HepG2 (cell line): Measurements from ENCODE around the gene PTPDC1. TPM values are rescaled to one million over a fixed set of nuclear protein-coding genes. Genes with fewer than 3 reads are reported as not detected.

Experiments
- ATAC-seq: fragments of 200-7000 bp; cut with Tn5 transposase; 3 replicates; pipeline ENCODE4 v1.9.1; 2020; ENCODE audit warnings: mild to moderate bottlenecking, moderate library complexity
- BruUV-seq: library from RNA; stranded (reverse); fragments of 400-500 nt; replicated peaks from 2 replicates; lab custom pipeline; 2021; lab: Mats Ljungman, UMichigan
- CTCF ChIA-PET: fragments of 300-600 bp; formaldehyde crosslinking; extraction: SDS; loops from one replicate; lab custom pipeline; 2021; ENCODE audit warnings: low total read pairs, inconsistent platforms, low intra/inter-chr PET ratio; lab: Yijun Ruan, JAX
- POLR2A ChIA-PET: fragments of 350-600 bp; sonication (Branson Sonifier 250); formaldehyde crosslinking; loops from one replicate; lab custom pipeline; 2020; ENCODE audit warnings: antibody characterized with exemption, inconsistent platforms; lab: Yijun Ruan, JAX
- DNase-seq: peaks from one replicate; pipeline ENCODE4 v3.0.0-alpha.2; 2015; ENCODE audit warnings: low spot score
- FAIRE-seq: peaks from 3 replicates; lab custom pipeline; 2011; peaks lifted over from hg19 to GRCh38; lab: Jason Lieb, UNC
- H2AFZ ChIP-seq: one replicate; pipeline ENCODE4 v1.6.1; 2011; ENCODE audit warnings: low read length, inconsistent platforms
- H3K27ac ChIP-seq: fragments of 300-600 bp; 3 replicates; pipeline ENCODE4 v1.8.0; 2011; ENCODE audit warnings: mixed run types, mild to moderate bottlenecking, mixed read lengths, low read length, inconsistent platforms; ENCODE audit not compliant: insufficient read depth; ENCODE audit errors: extremely low read length
- H3K27me3 ChIP-seq, 2 experiments: fragments of 200-600 bp in 1 of 2; 2 replicates in 1 of 2; 3 replicates in 1 of 2; pipeline versions ENCODE4 v1.6.0 to v1.8.0; 2011; ENCODE audit warnings: low read length in 2 of 2, mild to moderate bottlenecking in 2 of 2, moderate library complexity in 2 of 2, inconsistent platforms in 1 of 2; ENCODE audit not compliant: insufficient read depth in 2 of 2, control insufficient read depth in 1 of 2
- H3K36me3 ChIP-seq, 2 experiments: fragments of 200-600 bp in 1 of 2; replicated peaks in 1 of 2; 2 replicates in 1 of 2; 3 replicates in 1 of 2; pipeline versions ENCODE4 v1.5.1 to v1.8.0; 2011; ENCODE audit warnings: low read length in 2 of 2, inconsistent platforms in 1 of 2; ENCODE audit not compliant: insufficient read depth in 2 of 2, control insufficient read depth in 1 of 2
- H3K4me1 ChIP-seq: 2 replicates; pipeline ENCODE4 v1.5.1; 2012; ENCODE audit warnings: low read length, inconsistent platforms; ENCODE audit not compliant: insufficient read depth
- H3K4me2 ChIP-seq: 2 replicates; pipeline ENCODE4 v1.6.0; 2011; ENCODE audit warnings: low read depth, low read length, inconsistent platforms
- H3K4me3 ChIP-seq, 3 experiments: fragments of 200-600 bp in 1 of 3; sonication (generic), shearing (Covaris generic) in 1 of 3; replicated peaks in 1 of 3; 2 replicates each; pipeline ENCODE4 v1.5.1; 2011 to 2016; ENCODE audit warnings: low read length in 3 of 3, inconsistent platforms in 2 of 3, low read depth in 2 of 3, mild to moderate bottlenecking in 2 of 3, control low read depth in 1 of 3, mixed read lengths in 1 of 3; ENCODE audit not compliant: insufficient read depth in 1 of 3
- H3K79me2 ChIP-seq: one replicate; pipeline ENCODE4 v1.6.1; 2011; ENCODE audit warnings: low read length, inconsistent platforms; ENCODE audit not compliant: insufficient read depth
- H3K9ac ChIP-seq: 2 replicates; pipeline ENCODE4 v1.6.0; 2011; ENCODE audit warnings: mild to moderate bottlenecking, low read depth, low read length, inconsistent platforms; ENCODE audit not compliant: insufficient read depth
- H3K9me3 ChIP-seq: 2 replicates; pipeline ENCODE4 v1.5.1; 2012; ENCODE audit warnings: mild to moderate bottlenecking, low read length
- H4K20me1 ChIP-seq: 2 replicates; pipeline ENCODE4 v1.6.0; 2011; ENCODE audit warnings: inconsistent platforms, mild to moderate bottlenecking, low read length, moderate library complexity; ENCODE audit not compliant: insufficient read depth
- ETV6 ChIP-seq: sonication (generic); formaldehyde crosslinking; conservative IDR thresholded peaks from 2 replicates; pipeline ENCODE4 v1.4.0; 2020; ENCODE audit warnings: missing genetic modification reagents
- GPBP1L1 ChIP-seq: sonication (generic); formaldehyde crosslinking; IDR thresholded peaks from 2 replicates; pipeline ENCODE4 v1.5.0; 2020; ENCODE audit warnings: mild to moderate bottlenecking, missing genetic modification reagents
- HNRNPL ChIP-seq: fragments of 200-400 bp; formaldehyde crosslinking; IDR thresholded peaks from 2 replicates; pipeline ENCODE4 v1.6.1; 2017; ENCODE audit warnings: mild to moderate bottlenecking, low read depth, low read length
- MAFF ChIP-seq: IDR thresholded peaks from 2 replicates; pipeline ENCODE4 v1.6.1; 2011; ENCODE audit warnings: low read depth, low read length, improper control_type of control experiment
- MAFK ChIP-seq, 2 experiments: IDR thresholded peaks in 1 of 2; conservative IDR thresholded peaks in 1 of 2; 2 replicates each; pipeline ENCODE4 v1.6.1; 2011; ENCODE audit warnings: improper control_type of control experiment in 2 of 2, low read length in 2 of 2
- SAP130 ChIP-seq: IDR thresholded peaks from 2 replicates; pipeline ENCODE4 v1.6.1; 2016; ENCODE audit warnings: low read depth
- TOE1 ChIP-seq: sonication (generic); formaldehyde crosslinking; IDR thresholded peaks from 2 replicates; pipeline ENCODE4 v1.4.0; 2020; ENCODE audit warnings: mild to moderate bottlenecking, missing genetic modification reagents
- ZBTB26 ChIP-seq: IDR thresholded peaks from 2 replicates; pipeline ENCODE4 v1.6.1; 2016; ENCODE audit warnings: missing compliant biosample characterization, missing genetic modification reagents, borderline replicate concordance
- ZNF180 ChIP-seq: sonication (generic); formaldehyde crosslinking; IDR thresholded peaks from 2 replicates; pipeline ENCODE4 v1.4.0; 2020; ENCODE audit warnings: low read depth, missing genetic modification reagents, borderline replicate concordance
- ZNF407 ChIP-seq: sonication (generic); formaldehyde crosslinking; IDR thresholded peaks from one replicate; pipeline ENCODE4 v1.5.1; 2020; ENCODE audit warnings: mild to moderate bottlenecking, missing genetic modification reagents; ENCODE audit errors: not compliant biosample characterization
- ZSCAN5A ChIP-seq: sonication (generic); formaldehyde crosslinking; IDR thresholded peaks from 2 replicates; pipeline ENCODE4 v1.8.0; 2022; ENCODE audit warnings: mild to moderate bottlenecking, missing genetic modification reagents, borderline replicate concordance
- WGBS: methylation state at CpG from one replicate; pipeline ENCODE4 v1.1.6; 2017; ENCODE audit warnings: low lambda C conversion rate; 5-methylcytosine and 5-hydroxymethylcytosine counted together
- in situ Hi-C: cut with HindIII; loops from 2 replicates; pipeline ENCODE4 v1.10.0; 2017; ENCODE audit warnings: low pct_unique_long_range_greater_than_20kb; ENCODE audit not compliant: extremely low pct_ligation_motif_present
- intact Hi-C: fragments of 100-400 bp; cut with micrococcal nuclease; formaldehyde crosslinking; loops from one replicate; pipeline ENCODE4 v1.10.0; 2022; ENCODE audit not compliant: unreplicated experiment
- polyA plus RNA-seq, 8 experiments: library from polyadenylated mRNA; depleted of rRNA in 3 of 8; stranded (reverse) in 7 of 8; unstranded in 1 of 8; fragments of >200 nt; fragmentation: Illumina TruSeq in 4 of 8; extraction: Trizol in 4 of 8; gene quantifications; 2 replicates each; pipeline versions ENCODE4 v1.2.1 to v1.2.3, GENCODE V29; 2011 to 2016; ENCODE audit warnings: low read depth in 4 of 8, missing spikeins in 1 of 8, mixed read lengths in 1 of 8; ENCODE audit not compliant: insufficient read depth in 1 of 8
- total RNA-seq, 5 experiments: library from RNA; depleted of rRNA; stranded (reverse); fragments of >200 nt; fragmentation: Illumina TruSeq; extraction: Trizol; gene quantifications; 2 replicates each; pipeline ENCODE4 v1.2.3, GENCODE V29; 2016; ENCODE audit warnings: low read depth in 1 of 5

PTPDC1 gene
- total and polyA plus RNA-seq, 2 of the 13 experiments (the other 11 are each of a cell fraction or from before 2014, with no cell fraction given) = 6.1 to 8.6 TPM

GRCh38 chr9:94096819-94097577 is 12.7 kb downstream of the PTPDC1 start:
- no peak overlapping the region for H2AFZ ChIP-seq
- ATAC-seq = no peak
- in situ Hi-C loops (no loop called here), intact Hi-C loops (no loop called here)
- H3K27me3 ChIP-seq = no peaks in the 10 kb centered on the region
- DNase-seq = no peak
- no peak overlapping the region for H3K27ac ChIP-seq
- no peaks in the 10 kb centered on the region for H3K9me3 ChIP-seq
- POLR2A ChIA-PET = no interaction called here
- FAIRE-seq = no peak
- H3K36me3 ChIP-seq = peaks cover 3 to 8% of the 10 kb centered on the region in 2 experiments; a peak in 2 of 5 replicates
- H3K79me2 ChIP-seq = no peaks in the 10 kb centered on the region
- no peak overlapping the region for H3K4me2 ChIP-seq
- no peak overlapping the region for H3K4me3 ChIP-seq
- no peak overlapping the region for H3K9ac ChIP-seq
- H3K4me1 ChIP-seq = no peaks in the 10 kb centered on the region
- no peaks in the 10 kb centered on the region for H4K20me1 ChIP-seq
- no TSS peak for BruUV-seq
- CTCF ChIA-PET = no interaction called here
- 96% methylated on average over 9 of the region's 9 CpGs for WGBS
- TF ChIP-seq HNRNPL (no peak), ZSCAN5A (no peak), GPBP1L1 (CRISPR knock-in tag) (no peak), ZNF180 (CRISPR knock-in tag) (no peak), MAFF (peak; percentile 13; the same call in 1 of the 2 replicates), ZBTB26 (CRISPR knock-in tag) (no peak), SAP130 (no peak), MAFK (conservative IDR thresholded peaks at IDR 0.05 in 1 of 2, IDR thresholded peaks at IDR 0.05 in 1 of 2; ENCODE audit: low read length in 2 of 2) (peak; percentile 42 to 66; a peak in 3 of 4 replicates), ZNF407 (CRISPR knock-in tag) (no peak), TOE1 (no peak), ETV6 (CRISPR knock-in tag) (no peak)
